ENCODE data around the gene DPEP2NB. TPM values are rescaled to one million over a fixed set of nuclear protein-coding genes. Genes with fewer than 3 reads are reported as not detected.
A peak's percentile ranks its signal among the peaks of the same experiment; 100 is the strongest.
"Not testable (repeated sequence)": the region's sequence is repeated elsewhere in the genome, so short reads cannot be mapped to it uniquely, and the experiment has no call there.

DPEP2NB gene
- total RNA-seq, 6 experiments from 2014 or later = not detected

DNA sequence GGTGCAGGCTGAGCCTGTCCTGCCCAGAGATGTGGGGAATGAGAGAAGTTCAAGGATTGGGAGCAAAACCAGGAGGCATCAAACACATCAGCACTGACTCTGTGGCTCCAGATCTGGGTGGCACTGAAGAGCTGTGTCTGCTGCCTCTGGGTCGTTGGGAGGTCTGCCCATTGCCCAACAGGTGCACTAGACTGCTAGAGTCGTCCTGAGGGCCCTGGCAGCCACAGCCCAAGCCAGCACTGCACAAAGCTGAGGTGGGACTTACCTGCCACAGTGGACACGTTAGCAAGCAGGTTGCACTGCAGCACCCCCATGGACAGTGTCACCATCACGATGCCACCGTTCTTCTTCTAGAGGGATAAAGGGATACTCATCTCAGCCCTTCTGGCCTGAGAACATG, 38.7 kb downstream of the DPEP2NB start:
- Mint-ChIP-seq H3K27me3 (ENCODE audit: insufficient read depth) (peaks cover 15% of the 10 kb centered on the region), H3K36me3 (ENCODE audit: low read depth) (no peaks in the 10 kb centered on the region), H3K9me3 (no peaks in the 10 kb centered on the region), H3K4me3 (no peak overlapping the region), H3K4me1 (ENCODE audit: low read depth) (no peaks in the 10 kb centered on the region), H3K27ac (no peak overlapping the region)
- TF ChIP-seq, protein P1, sequence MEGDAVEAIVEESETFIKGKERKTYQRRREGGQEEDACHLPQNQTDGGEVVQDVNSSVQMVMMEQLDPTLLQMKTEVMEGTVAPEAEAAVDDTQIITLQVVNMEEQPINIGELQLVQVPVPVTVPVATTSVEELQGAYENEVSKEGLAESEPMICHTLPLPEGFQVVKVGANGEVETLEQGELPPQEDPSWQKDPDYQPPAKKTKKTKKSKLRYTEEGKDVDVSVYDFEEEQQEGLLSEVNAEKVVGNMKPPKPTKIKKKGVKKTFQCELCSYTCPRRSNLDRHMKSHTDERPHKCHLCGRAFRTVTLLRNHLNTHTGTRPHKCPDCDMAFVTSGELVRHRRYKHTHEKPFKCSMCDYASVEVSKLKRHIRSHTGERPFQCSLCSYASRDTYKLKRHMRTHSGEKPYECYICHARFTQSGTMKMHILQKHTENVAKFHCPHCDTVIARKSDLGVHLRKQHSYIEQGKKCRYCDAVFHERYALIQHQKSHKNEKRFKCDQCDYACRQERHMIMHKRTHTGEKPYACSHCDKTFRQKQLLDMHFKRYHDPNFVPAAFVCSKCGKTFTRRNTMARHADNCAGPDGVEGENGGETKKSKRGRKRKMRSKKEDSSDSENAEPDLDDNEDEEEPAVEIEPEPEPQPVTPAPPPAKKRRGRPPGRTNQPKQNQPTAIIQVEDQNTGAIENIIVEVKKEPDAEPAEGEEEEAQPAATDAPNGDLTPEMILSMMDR (IDR thresholded peaks at IDR 0.05) = no peak
- DNase-seq = no peak

DNA sequence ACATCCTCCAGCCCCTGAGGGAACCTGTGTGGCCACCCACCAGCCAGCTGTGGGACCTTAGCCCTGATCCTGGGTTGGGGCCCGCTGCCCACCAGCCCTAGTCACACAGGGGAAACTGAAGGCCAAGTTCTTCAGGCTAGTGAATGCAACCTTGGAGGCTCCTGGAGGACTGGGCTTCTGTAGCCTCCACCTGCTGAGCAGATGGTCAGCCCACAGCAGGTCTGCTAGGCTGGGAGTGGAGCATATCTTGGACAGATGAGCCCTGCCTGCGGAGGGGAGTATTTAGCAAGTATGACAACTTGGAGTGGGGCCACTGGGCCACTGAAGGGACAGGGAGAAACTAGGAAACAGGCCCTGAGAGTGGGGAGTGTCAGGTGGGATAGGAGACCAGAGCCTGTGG, 39.5 kb downstream of the DPEP2NB start:
- H3K36me3 Mint-ChIP-seq (ENCODE audit: low read depth) = no peaks in the 10 kb centered on the region
- H3K27me3 Mint-ChIP-seq (ENCODE audit: insufficient read depth) = peaks cover 16% of the 10 kb centered on the region
- H3K4me3 Mint-ChIP-seq = no peak overlapping the region
- H3K27ac Mint-ChIP-seq = no peak overlapping the region
- no peak for DNase-seq
- no peaks in the 10 kb centered on the region for H3K4me1 Mint-ChIP-seq (ENCODE audit: low read depth)
- H3K9me3 Mint-ChIP-seq = no peaks in the 10 kb centered on the region
- TF ChIP-seq, protein P1 (IDR thresholded peaks at IDR 0.05) = no peak

DNA sequence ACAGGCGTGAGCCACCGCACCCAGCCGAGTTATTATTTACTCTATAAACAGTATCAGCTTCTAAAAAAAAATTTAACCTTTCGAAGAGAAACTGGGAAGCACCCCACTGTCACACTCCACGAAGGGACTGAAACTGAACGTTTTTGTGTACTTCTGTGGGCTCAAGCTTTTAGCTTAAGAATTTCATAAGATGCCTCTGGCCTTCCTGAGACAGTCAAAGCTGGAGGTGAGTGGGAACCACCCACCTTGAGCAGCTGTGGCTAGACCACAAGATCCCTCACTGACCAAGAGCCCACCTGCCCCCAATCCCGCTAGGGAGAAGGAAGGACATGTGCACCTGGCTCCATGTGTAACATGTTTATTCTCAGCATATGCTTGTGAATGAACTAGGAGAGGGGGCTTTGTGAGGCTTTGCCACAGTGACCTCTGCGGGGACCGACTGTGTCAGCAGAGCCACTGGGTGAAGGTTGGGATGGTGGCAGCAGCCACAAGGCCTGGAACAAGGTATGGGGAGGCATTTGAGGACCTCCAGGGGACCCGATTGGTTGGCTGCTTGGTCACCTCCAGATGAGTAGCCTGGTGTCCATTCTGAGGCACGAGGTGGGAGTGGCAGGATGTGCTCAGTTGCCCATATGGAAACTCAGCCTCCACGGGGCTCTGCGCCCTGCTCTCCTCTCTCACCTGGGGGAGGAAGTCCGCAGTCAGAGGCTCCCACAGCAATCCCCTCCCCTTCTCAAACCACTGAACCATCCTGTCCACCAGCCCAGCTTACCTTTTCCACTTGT, 40.2 kb downstream of the DPEP2NB start:
- H3K4me3 Mint-ChIP-seq = no peak overlapping the region
- H3K4me1 Mint-ChIP-seq (ENCODE audit: low read depth) = no peaks in the 10 kb centered on the region
- TF ChIP-seq, protein P1 (IDR thresholded peaks at IDR 0.05) = no peak
- no peak for DNase-seq
- H3K9me3 Mint-ChIP-seq = no peaks in the 10 kb centered on the region
- no peak overlapping the region for H3K27ac Mint-ChIP-seq
- H3K27me3 Mint-ChIP-seq (ENCODE audit: insufficient read depth) = peaks cover 17% of the 10 kb centered on the region
- H3K36me3 Mint-ChIP-seq (ENCODE audit: low read depth) = no peaks in the 10 kb centered on the region

DNA sequence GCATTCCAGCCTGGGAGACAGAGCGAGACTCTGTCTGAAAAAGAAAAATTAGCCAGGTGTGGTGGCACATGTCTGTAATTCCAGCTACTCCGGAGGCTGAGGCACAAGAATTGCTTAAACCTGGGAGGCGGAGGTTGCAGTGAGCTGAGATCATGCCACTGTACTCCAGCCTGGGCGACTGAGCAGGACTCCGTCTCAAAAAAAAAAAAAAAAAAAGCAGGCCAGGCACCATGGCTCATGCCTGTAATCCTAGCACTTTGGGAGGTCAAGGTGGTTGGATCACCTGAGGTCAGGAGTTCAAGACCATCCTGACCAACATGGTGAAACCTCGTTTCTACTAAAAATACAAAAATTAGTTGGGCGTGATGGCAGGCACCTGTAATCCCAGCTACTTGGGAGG, 43.4 kb downstream of the DPEP2NB start:
- H3K4me1 Mint-ChIP-seq (ENCODE audit: low read depth); DNase-seq; H3K36me3 Mint-ChIP-seq (ENCODE audit: low read depth); H3K9me3 Mint-ChIP-seq; H3K27ac Mint-ChIP-seq; H3K4me3 Mint-ChIP-seq: not testable (repeated sequence)
- H3K27me3 Mint-ChIP-seq (ENCODE audit: insufficient read depth) = peaks cover 12% of the 10 kb centered on the region

DNA sequence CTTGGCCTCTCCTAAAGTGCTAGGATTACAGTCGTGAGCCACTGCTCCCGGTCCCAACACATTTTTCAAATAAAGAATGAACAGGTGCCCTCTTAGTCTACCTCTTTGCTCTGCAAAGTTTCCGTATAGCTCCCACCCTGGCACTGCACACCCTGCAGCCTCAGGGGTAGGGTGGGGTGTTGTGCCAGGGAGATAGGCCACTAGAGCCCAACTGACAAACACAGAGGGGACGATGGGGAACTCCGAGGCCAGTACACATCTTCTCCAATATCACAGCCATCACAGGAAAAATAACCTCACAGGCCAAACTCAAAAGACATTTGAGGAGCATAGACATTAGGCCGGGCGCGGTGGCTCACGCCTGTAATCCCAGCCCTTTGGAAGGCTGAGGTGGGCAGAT, 44.6 kb downstream of the DPEP2NB start:
- peaks cover 20% of the 10 kb centered on the region for H3K4me1 Mint-ChIP-seq (ENCODE audit: low read depth)
- DNase-seq = no peak
- no peaks in the 10 kb centered on the region for H3K9me3 Mint-ChIP-seq
- H3K36me3 Mint-ChIP-seq (ENCODE audit: low read depth) = peaks cover 13% of the 10 kb centered on the region
- H3K27ac Mint-ChIP-seq = no peak overlapping the region
- TF ChIP-seq, protein P1 (IDR thresholded peaks at IDR 0.05) = no peak
- H3K4me3 Mint-ChIP-seq = no peak overlapping the region
- H3K27me3 Mint-ChIP-seq (ENCODE audit: insufficient read depth) = peaks cover 12% of the 10 kb centered on the region

DNA sequence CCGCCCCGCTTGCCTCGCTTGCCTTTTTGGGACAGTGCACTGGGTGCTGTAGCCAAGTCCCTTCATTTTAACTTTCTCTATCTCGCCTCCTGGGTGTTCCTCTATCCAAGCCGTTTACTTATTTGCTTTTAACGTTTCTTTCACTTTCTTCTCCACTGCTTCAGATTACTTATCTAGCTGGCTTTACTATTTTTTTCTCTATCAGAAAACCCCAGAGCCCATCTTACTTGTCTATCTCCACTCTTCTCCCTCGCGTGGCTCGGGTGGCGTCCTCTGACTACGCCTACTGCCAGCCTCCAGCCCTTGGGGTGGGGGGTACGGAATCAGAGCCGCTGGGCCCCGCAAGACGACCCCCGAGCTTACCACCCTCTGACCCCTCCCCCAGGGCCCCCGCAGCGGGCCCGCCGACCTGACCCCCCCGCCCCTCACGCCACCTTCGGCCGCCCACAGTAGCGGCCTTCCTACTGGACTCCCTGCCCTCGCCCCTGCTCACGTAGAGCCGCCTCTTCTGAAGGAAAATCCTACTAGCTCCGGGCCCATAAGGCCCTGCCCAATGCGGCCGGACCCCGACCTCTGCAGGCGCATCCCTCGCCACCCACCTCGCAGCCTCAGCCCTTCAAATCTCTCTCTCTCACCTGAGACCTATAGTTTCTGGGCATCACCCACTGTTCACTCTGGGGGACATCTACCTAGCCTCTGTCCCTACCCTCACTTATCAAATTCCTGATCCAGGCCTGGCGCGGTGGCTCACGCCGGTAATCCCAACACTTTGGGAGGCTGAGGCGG, 46.3 kb downstream of the DPEP2NB start:
- TF ChIP-seq, protein P1 (IDR thresholded peaks at IDR 0.05) = no peak
- Mint-ChIP-seq H3K27ac (peak overlapping the region; percentile 80), H3K36me3 (ENCODE audit: low read depth) (peaks cover 29% of the 10 kb centered on the region), H3K27me3 (ENCODE audit: insufficient read depth) (peaks cover 8% of the 10 kb centered on the region), H3K4me1 (ENCODE audit: low read depth) (peaks cover 36% of the 10 kb centered on the region), H3K9me3 (no peaks in the 10 kb centered on the region), H3K4me3 (peak overlapping the region; percentile 100)
- no peak for DNase-seq

All from HFFc6 (cell line).